ENCODE measurements around the gene GPR176.
A peak's percentile ranks its signal among the peaks of the same experiment; 100 is the strongest.

Gene GPR176

GRCh38 chr15:39799552-39800011, 120.5 kb downstream of the GPR176 start:
- no peak for DNase-seq

DNA sequence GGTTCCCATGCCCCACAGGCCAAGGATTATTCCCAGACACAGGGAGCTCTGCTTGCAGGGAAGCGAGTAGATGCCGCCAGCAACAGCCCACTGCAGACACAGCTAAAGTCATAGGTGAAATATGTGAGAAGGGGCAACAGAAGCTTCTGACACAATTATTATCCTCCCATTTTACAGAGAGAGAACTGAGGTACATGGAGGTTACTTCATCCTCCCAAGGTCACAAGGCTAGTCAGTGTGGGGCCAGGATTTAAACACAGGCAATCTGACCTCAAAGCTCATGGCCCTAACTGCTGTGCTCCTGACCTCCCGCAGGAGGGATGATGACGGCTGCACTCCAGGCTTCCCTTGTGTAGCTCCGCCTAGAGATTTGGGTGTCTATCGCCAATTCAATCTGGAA, 121.7 kb downstream of the GPR176 start:
- DNase-seq, result no peak

GRCh38 chr15:39797407-39797806, 122.7 kb downstream of the GPR176 start:
- no peak for DNase-seq

DNA sequence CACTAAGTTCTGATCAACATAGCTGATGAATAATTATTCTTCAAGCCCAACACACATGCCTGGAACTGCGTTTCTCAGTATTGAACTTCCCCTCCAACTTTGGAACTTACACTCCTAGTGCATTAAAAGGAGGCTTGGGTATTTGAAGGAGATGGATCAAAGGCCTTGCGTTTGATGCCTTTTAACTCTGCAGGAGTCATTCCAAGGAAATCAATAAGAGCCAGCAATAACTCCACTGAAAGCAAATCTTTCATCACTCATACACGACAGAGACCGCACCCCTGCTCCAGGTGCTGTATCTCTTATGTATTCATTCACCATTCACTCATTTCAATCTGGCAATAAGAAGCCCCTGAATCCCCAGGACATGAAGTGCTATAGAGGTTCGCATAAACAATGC, 123.5 kb downstream of the GPR176 start:
- no peak for DNase-seq

GRCh38 chr15:39795486-39795885, 124.6 kb downstream of the GPR176 start:
- DNase-seq, result no peak

DNA sequence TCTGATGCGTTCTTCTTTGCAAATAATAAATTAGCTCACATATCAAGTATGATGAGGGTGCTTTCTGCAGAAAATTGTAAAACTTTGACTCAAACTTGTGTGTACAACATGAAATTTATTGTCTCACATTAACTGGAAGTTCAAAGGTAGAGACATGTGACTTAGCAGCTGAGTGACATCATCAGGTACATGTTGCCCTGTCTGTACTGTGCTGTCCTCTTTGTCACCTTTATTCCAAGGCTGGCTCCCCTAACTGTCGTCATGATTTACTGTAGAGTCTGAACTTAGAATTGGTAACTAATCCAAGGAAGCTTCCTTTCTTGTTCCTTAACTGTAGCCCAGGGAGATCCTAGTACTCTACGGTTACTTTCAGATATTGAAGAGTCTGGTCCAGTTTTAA, 125.1 kb downstream of the GPR176 start:
- no peak for DNase-seq

GRCh38 chr15:39793923-39794322, 126.1 kb downstream of the GPR176 start:
- no peak for DNase-seq

DNA sequence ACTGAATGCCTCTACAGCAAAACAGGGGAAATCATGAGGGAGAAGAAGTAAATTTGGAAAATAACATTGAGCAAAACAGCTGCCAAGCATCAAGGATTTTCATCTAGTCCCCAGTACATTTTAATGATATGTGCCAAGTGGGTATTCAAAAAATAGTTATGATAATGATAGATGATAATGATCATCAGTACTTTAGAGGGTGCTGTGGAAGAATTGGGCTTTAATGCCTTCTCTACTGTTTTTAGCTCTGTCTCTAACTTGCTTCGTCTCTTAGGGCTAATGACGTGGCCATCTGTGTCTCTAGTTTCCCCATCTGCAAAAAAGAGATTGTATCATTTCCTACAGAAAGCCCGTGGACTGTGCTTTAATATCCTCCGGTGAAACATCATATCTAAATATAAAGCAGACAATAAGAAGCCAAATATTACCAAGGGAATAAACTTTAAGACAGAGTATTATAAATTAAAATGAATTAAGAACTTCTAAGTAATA, 127.2 kb downstream of the GPR176 start:
- DNase-seq, result no peak

DNA sequence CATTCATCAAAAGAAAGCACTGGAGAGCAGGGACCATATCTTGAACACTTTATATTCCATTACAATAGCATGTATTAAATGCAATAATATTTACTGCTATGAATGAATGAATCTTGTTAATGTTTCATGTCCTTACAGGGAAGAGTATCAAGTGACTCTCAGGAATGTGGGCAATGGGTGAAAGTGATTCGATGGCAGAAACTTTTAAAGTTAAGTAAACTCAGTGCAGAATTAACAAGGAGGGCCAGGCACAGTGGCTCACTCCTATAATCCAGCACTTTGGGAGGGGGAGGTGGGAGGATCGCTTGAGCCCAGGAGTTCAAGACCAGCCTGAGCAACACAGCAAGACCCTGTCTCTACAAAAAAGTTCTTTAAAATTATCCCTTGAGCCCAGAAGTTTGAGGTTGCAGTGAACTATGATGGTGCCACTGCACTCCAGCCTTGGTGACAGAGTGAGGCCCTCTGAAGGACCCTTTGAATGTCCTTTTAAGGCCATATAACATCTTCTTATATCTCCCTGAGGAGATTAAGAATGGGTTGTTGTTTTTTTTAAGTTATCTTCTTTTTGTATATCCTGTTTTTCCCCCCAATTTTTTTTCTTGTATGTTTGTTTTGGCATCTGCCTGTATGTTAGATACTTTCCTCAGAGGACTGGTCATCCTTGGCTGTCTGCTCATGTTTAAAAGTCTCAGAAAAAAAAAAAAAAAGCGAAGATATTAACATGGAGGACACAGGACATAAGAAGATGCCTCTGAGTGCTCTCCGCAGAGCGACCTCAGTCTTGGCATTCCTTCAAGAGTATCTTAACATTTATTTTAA, 127.8 kb downstream of the GPR176 start:
- DNase-seq, result no peak

DNA sequence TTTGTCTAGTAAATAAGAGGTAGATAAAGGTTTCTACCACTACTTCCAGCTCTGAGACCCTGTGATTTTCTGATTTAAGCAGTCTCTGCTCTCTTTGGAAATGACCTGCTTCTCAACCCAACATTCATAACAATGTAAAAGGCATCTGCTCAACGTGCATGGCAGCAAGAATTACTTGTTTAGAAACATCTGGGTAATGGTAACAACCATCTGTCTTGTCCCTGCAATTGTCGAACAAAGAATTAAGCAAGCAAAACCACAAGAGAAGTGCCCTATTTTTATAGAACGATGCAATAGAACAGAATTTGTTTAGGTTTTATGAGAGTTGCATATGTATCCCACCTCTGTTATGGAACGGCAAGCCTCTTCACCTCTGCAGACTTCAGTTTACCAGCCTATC, 130.3 kb downstream of the GPR176 start:
- DNase-seq, result no peak

DNA sequence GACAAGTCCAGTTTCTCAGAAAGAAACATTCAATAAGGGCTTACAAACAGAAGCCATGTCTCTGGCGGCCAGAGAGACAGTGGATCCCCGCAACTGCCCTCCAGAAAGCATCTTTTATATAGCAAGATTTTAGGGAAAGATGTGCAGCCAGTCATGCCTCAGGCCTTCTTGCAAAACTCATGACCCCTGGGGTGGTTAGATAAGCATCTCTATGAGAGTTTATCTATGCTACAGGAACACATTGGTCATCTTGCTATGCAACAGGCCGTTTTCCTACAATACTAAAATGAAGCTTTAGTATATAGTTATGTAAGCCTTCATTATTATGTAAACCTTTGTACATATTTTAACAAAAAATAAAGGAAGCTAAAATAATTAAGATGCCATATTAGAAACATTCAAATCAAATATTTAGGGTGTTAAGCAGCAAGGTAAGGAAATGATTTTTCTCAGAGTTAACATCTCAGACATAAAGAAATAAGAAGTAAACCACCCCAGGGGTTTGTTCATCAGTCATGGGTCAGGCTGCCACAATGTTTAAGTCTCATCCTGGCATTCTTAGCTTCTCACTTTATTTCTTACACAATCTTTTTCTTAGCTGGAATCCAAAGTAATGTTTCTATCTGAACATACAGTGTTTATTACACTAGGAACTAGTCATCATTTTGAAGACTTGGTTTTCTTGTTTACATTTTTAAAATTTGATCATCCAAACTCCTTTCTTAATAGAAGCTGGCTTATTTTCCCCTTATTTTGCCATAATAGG, 131.1 kb downstream of the GPR176 start:
- DNase-seq, result no peak

DNA sequence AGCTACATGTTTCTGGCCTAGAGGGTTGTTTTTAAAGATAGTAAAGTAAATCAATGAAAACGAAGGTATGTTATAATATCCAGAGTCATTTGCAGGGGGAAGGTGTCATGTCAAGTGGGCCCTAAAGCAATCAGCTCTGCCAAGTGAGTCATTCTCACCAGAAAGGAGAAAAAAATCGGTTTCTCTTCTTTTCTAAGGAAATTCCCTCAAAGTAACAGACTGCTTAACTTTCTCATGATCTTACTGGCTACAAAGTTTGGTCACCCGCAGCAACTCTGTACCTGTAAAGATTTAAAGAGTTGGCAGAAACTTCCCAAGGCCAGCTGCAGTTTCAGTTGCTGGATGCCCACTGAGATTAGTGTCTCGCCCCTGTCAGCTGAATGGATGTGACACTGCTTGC, 132.0 kb downstream of the GPR176 start:
- peak; percentile 23 for DNase-seq

- no peak for DNase-seq
Measured at GRCh38 chr15:39787479-39787878, 132.6 kb downstream of the GPR176 start.

DNA sequence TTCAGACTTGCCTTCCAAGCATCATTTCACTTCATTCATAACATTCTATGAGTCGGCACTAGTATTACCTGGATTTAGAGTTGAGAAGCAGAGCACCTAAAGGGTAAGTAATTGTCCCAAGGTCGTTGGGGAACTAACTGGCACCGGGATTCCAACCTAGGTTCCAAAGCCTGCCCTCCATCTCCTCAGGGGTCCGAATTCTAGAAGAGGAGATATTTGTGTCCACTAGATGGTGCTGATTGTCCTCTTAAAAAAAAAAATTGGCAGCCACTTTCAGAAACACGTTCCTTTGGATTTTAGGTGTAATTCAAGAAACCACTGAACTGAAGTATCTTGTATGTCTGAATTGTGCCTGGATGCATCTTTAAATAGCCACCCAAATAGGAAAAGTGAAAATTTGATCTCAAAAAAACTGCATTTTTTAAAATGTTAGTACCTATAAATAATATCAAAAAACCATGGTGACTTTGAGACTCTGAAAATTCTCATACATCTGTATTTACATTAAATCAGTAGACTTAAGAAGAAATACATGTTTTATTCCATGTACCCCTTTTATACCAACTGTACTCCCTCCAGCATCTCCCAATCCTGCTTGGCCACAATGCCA, 133.5 kb downstream of the GPR176 start:
- DNase-seq, result no peak

- DNase-seq, result no peak
Measured at GRCh38 chr15:39785841-39786240, 134.2 kb downstream of the GPR176 start.

GRCh38 chr15:39785139-39785538, 134.9 kb downstream of the GPR176 start:
- DNase-seq, result no peak

GRCh38 chr15:39784638-39785037, 135.4 kb downstream of the GPR176 start:
- DNase-seq, result no peak

- no peak for DNase-seq
Measured at GRCh38 chr15:39784125-39784524, 135.9 kb downstream of the GPR176 start.

- no peak for DNase-seq
Measured at GRCh38 chr15:39783244-39783820, 136.7 kb downstream of the GPR176 start.

- DNase-seq, result peak; percentile 97
Measured at GRCh38 chr15:39782441-39783138, 137.5 kb downstream of the GPR176 start, which contains the start of gene FSIP1. FSIP1 (minus strand) TSS chr15:39782841; CDS start chr15:39776524, 6,317 bp downstream.

DNA sequence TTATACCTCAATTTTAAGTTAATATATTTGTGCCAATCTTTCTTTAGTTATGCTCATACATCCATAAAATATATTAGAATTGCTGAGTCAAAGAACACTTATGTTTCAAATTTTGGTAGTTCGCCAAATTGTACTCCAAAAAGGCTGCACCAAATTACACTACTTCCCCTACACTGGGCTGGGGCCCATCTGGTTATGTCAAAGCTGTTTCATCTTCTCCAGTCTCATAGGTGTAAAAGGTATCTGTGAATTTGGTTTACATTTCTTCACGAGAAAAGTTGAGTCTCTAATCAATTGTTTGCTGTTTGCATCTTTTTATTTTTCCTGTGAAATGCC, 138.1 kb downstream of the GPR176 start:
- no peak for DNase-seq

DNA sequence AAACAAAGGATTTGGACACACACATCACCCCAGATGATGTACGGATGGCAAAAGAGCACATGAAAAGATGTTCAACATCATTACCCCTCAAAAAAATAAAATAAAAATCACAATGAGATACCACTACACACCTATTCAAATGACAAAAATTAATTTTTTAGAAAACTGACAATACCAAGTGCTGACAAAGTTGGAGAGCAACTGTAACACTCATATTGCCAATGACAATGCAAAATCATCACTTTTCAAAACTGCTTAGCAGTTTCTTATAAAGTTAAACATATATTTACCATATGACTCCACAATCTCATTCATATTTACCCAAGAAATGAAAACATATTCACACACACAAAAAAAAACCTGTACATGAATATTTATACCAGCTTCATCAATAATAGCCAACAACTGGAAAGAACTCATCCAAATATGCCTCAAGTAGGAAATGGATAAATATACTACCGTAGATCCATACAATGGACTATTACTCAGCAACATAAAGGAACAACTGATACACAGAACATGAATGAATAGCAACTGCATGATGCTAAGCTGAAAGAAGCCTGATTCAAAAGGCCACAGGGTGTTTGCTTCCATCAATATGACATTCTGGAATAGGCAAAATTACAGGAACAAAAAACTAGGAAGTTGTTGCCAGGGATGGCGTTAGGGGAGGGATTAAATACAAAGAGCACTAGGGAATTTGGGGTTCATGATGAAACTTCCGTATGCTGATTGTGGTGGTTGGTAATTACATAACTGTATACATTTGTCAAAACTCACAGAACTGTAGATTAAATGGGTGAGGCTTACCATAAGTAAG, 138.7 kb downstream of the GPR176 start:
- DNase-seq, result no peak
